A549 (cell line): ENCODE data around the gene TTC13. TPM values are rescaled to one million over a fixed set of nuclear protein-coding genes. Genes with fewer than 3 reads are reported as not detected.

Experiments
- ATAC-seq, 2 experiments: fragments of 200-7000 bp in 1 of 2; fragments of >200 bp in 1 of 2; cut with Nextera tagmentation in 1 of 2; cut with Tn5 transposase in 1 of 2; 3 replicates each; pipeline versions ENCODE4 v1.8.0 to v1.9.1; 2018 to 2020; ENCODE audit warnings: mild to moderate bottlenecking in 1 of 2, moderate library complexity in 1 of 2
- CTCF ChIA-PET: fragments of 300-600 bp; sonication (Branson Sonifier 250); formaldehyde crosslinking; extraction: SDS; loops from one replicate; lab custom pipeline; 2021; ENCODE audit warnings: antibody characterized with exemption, inconsistent platforms; lab: Yijun Ruan, JAX
- POLR2A ChIA-PET: fragments of 350-600 bp; formaldehyde crosslinking; extraction: SDS; loops from one replicate; lab custom pipeline; 2021; ENCODE audit warnings: antibody characterized with exemption, inconsistent platforms; lab: Yijun Ruan, JAX
- DNase-seq, 2 experiments: peaks; one replicate each; pipeline versions ENCODE4 v3.0.0 to v3.0.0-alpha.2; 2011 to 2016; ENCODE audit warnings: low read depth in 1 of 2, low spot score in 1 of 2
- FAIRE-seq: peaks from 2 replicates; lab custom pipeline; 2011; peaks lifted over from hg19 to GRCh38; lab: Jason Lieb, UNC
- H3K27ac ChIP-seq, 2 experiments: fragments of >200 bp; sonication (Bioruptor Twin); formaldehyde crosslinking; 3 replicates each; pipeline ENCODE4 v1.5.1; 2016 to 2017
- H3K4me1 ChIP-seq: fragments of >200 bp; sonication (Bioruptor Twin); formaldehyde crosslinking; 3 replicates; pipeline ENCODE4 v1.6.1; 2016
- H3K4me2 ChIP-seq: fragments of >200 bp; sonication (Bioruptor Twin); formaldehyde crosslinking; 3 replicates; pipeline ENCODE4 v1.6.1; 2016
- H3K4me3 ChIP-seq: fragments of >200 bp; sonication (Bioruptor Twin); formaldehyde crosslinking; 3 replicates; pipeline ENCODE4 v1.5.1; 2016
- H3K9me3 ChIP-seq: fragments of >200 bp; sonication (Bioruptor Twin); formaldehyde crosslinking; 3 replicates; pipeline ENCODE4 v1.6.1; 2016
- ATOH8 ChIP-seq: fragments of 250-450 bp; sonication (Bioruptor Pico); IDR thresholded peaks from 2 replicates; pipeline ENCODE4 v1.5.0; 2020; ENCODE audit warnings: low read depth, mild to moderate bottlenecking, moderate library complexity
- BHLHE40 ChIP-seq: IDR thresholded peaks from 2 replicates; pipeline ENCODE4 v1.6.1; 2012; ENCODE audit warnings: low read depth, low read length, inconsistent platforms
- CBX2 ChIP-seq: fragments of 200-600 bp; sonication (generic); IDR thresholded peaks from 2 replicates; pipeline ENCODE4 v1.6.1; 2016; ENCODE audit warnings: low read depth, mild to moderate bottlenecking, borderline replicate concordance
- CBX8 ChIP-seq: fragments of 200-600 bp; sonication (generic); IDR thresholded peaks from 2 replicates; pipeline ENCODE4 v1.6.1; 2016
- CHD2 ChIP-seq: fragments of 150-350 bp; IDR thresholded peaks from 2 replicates; pipeline ENCODE4 v1.6.1; 2014; ENCODE audit warnings: low read length; ENCODE audit not compliant: partially characterized antibody
- CHD4 ChIP-seq: fragments of 200-600 bp; sonication (generic); IDR thresholded peaks from 2 replicates; pipeline ENCODE4 v1.6.1; 2016; ENCODE audit warnings: antibody characterized with exemption, mild to moderate bottlenecking, borderline replicate concordance
- ESRRA ChIP-seq: fragments of 150-350 bp; IDR thresholded peaks from 2 replicates; pipeline ENCODE4 v1.6.1; 2014; ENCODE audit warnings: mild to moderate bottlenecking, low read length, borderline replicate concordance
- HDAC2 ChIP-seq: fragments of 200-600 bp; sonication (generic); IDR thresholded peaks from 2 replicates; pipeline ENCODE4 v1.6.1; 2016
- HOXB13 ChIP-seq: fragments of 250-450 bp; sonication (Bioruptor Pico); IDR thresholded peaks from 2 replicates; pipeline ENCODE4 v1.5.0; 2020; ENCODE audit warnings: low read depth, mild to moderate bottlenecking, moderate library complexity
- HOXB5 ChIP-seq: fragments of 250-450 bp; sonication (Bioruptor Pico); IDR thresholded peaks from 2 replicates; pipeline ENCODE4 v1.5.0; 2020; ENCODE audit warnings: mild to moderate bottlenecking, moderate library complexity
- JUN ChIP-seq, 2 experiments: fragments of >200 bp; sonication (Bioruptor Twin); formaldehyde crosslinking; IDR thresholded peaks; 2 replicates in 1 of 2; 3 replicates in 1 of 2; pipeline ENCODE4 v1.6.1; 2016 to 2017
- JUNB ChIP-seq: fragments of >200 bp; sonication (Bioruptor Twin); formaldehyde crosslinking; IDR thresholded peaks from 2 replicates; pipeline ENCODE4 v1.6.1; 2016
- KDM1A ChIP-seq: fragments of 200-600 bp; sonication (generic); IDR thresholded peaks from 2 replicates; pipeline ENCODE4 v1.6.1; 2016; ENCODE audit warnings: low read depth, mild to moderate bottlenecking
- KDM5A ChIP-seq: fragments of 200-600 bp; sonication (generic); IDR thresholded peaks from 2 replicates; pipeline ENCODE4 v1.6.1; 2016; ENCODE audit warnings: antibody characterized with exemption, mild to moderate bottlenecking
- MAFK ChIP-seq: fragments of 450-650 bp; IDR thresholded peaks from 2 replicates; pipeline ENCODE4 v1.6.1; 2014; ENCODE audit not compliant: partially characterized antibody
- NR3C1 ChIP-seq: fragments of >200 bp; sonication (Bioruptor Twin); formaldehyde crosslinking; IDR thresholded peaks from 3 replicates; pipeline ENCODE4 v1.6.1; 2017
- POLR2AphosphoS2 ChIP-seq: conservative IDR thresholded peaks from 2 replicates; pipeline ENCODE4 v1.6.1; 2012; ENCODE audit warnings: low read length, improper control_type of control experiment, inconsistent platforms
- RAD21 ChIP-seq, 2 experiments: fragments of >200 bp in 1 of 2; sonication (Bioruptor Twin) in 1 of 2; formaldehyde crosslinking in 1 of 2; IDR thresholded peaks in 1 of 2; conservative IDR thresholded peaks in 1 of 2; 2 replicates in 1 of 2; 3 replicates in 1 of 2; pipeline ENCODE4 v1.6.1; 2012 to 2018; ENCODE audit warnings: inconsistent platforms in 1 of 2
- RFX5 ChIP-seq: fragments of 450-650 bp; IDR thresholded peaks from 2 replicates; pipeline ENCODE4 v1.7.1; 2014; ENCODE audit warnings: antibody characterized with exemption, mild to moderate bottlenecking, moderate library complexity
- TFCP2L1 ChIP-seq: fragments of 250-450 bp; sonication (Bioruptor Pico); IDR thresholded peaks from 2 replicates; pipeline ENCODE4 v1.5.0; 2021; ENCODE audit warnings: mild to moderate bottlenecking
- USF2 ChIP-seq: fragments of 450-650 bp; IDR thresholded peaks from 2 replicates; pipeline ENCODE4 v1.6.1; 2014; ENCODE audit warnings: antibody characterized with exemption
- ZFP36 ChIP-seq: fragments of 450-650 bp; IDR thresholded peaks from 2 replicates; pipeline ENCODE4 v1.6.1; 2014; ENCODE audit warnings: borderline replicate concordance; ENCODE audit not compliant: partially characterized antibody
- ZNF302 ChIP-seq: fragments of 250-450 bp; sonication (Bioruptor Pico); IDR thresholded peaks from 2 replicates; pipeline ENCODE4 v1.9.0; 2021; ENCODE audit warnings: inconsistent platforms, mild to moderate bottlenecking, moderate library complexity
- ZSCAN20 ChIP-seq: fragments of 250-450 bp; sonication (Bioruptor Pico); IDR thresholded peaks from 2 replicates; pipeline ENCODE4 v1.8.0; 2022; ENCODE audit warnings: mild to moderate bottlenecking, moderate library complexity
- WGBS: methylation state at CpG from one replicate; pipeline ENCODE4 v1.1.6; 2017; ENCODE audit errors: missing lambda C conversion rate; 5-methylcytosine and 5-hydroxymethylcytosine counted together
- polyA plus RNA-seq, 4 experiments: library from polyadenylated mRNA; depleted of rRNA in 3 of 4; stranded (reverse); fragments of >200 nt; fragmentation: RNase III in 1 of 4; extraction: RNeasy Plus Mini Kit Qiagen cat#74134 plus additional on column Dnase treatment in 1 of 4; gene quantifications; 2 replicates in 3 of 4; 3 replicates in 1 of 4; pipeline ENCODE4 v1.2.3, GENCODE V29; 2011 to 2017
- TF ChIP-seq, protein P1 (sequence below): fragments of >200 bp; sonication (Bioruptor Twin); formaldehyde crosslinking; IDR thresholded peaks from 3 replicates; pipeline ENCODE4 v1.6.1; 2016

The TTC13 gene
- polyA plus RNA-seq, 2 of the 4 experiments (the other 2 are of a cell fraction): 12.5 to 22.7 TPM

GRCh38 chr1:230936475-230936874 is 42.2 kb downstream of the TTC13 start:
- ChIA-PET CTCF (no interaction called here), POLR2A (no interaction called here)
- no peaks in the 10 kb centered on the region for H3K9me3 ChIP-seq
- no peaks in the 10 kb centered on the region for H3K4me1 ChIP-seq
- no peak overlapping the region for H3K27ac ChIP-seq
- FAIRE-seq (no peak), ATAC-seq (no peak), DNase-seq (no peak)
- WGBS: 75% methylated on average over 5 of the region's 5 CpGs
- H3K4me2 ChIP-seq: no peak overlapping the region
- TF ChIP-seq CBX8: no peak
- no peak for TF ChIP-seq BHLHE40
- no peak for TF ChIP-seq RFX5
- no peak for TF ChIP-seq ZSCAN20
- TF ChIP-seq KDM5A: no peak
- TF ChIP-seq, protein P1, sequence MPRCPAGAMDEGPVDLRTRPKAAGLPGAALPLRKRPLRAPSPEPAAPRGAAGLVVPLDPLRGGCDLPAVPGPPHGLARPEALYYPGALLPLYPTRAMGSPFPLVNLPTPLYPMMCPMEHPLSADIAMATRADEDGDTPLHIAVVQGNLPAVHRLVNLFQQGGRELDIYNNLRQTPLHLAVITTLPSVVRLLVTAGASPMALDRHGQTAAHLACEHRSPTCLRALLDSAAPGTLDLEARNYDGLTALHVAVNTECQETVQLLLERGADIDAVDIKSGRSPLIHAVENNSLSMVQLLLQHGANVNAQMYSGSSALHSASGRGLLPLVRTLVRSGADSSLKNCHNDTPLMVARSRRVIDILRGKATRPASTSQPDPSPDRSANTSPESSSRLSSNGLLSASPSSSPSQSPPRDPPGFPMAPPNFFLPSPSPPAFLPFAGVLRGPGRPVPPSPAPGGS: no peak
- no peak for TF ChIP-seq CBX2
- no peak for TF ChIP-seq ZNF302 (CRISPR knock-in tag)
- no peak overlapping the region for H3K4me3 ChIP-seq

GRCh38 chr1:230935852-230936251 is 42.8 kb downstream of the TTC13 start:
- CTCF ChIA-PET: no interaction called here

DNA sequence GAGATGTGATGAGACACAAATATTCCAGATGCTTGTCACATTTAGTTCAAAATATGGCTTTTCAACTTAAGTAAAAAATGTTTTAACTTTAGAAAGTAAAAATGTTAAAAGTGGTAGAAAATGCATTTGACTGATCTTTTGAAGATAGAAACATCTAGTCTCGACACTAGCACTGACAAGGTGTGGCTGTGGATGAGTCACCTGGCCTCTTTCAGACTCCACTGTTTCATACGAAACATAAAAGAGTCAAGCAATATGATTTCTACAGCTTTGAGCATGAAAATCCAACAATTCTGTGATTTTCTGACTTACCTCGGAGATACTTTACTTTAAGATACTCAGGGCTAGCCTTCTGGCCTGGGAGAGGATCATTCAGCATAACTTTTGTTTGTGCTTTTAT is 47.7 kb downstream of the TTC13 start:
- Histone ChIP-seq H3K4me2 (no peak overlapping the region), H3K4me1 (no peaks in the 10 kb centered on the region), H3K4me3 (no peak overlapping the region), H3K9me3 (no peaks in the 10 kb centered on the region), H3K27ac (no peak overlapping the region)
- CTCF ChIA-PET: no interaction called here
- FAIRE-seq (no peak), ATAC-seq (no peak), DNase-seq (no peak)
- POLR2A ChIA-PET: no interaction called here
- WGBS: 83% methylated on average over 3 of the region's 3 CpGs
- no peak for TF ChIP-seq HOXB5 (CRISPR knock-in tag)
- TF ChIP-seq CHD4: no peak
- TF ChIP-seq JUN (IDR thresholded peaks at IDR 0.05): no peak
- TF ChIP-seq JUNB: no peak
- TF ChIP-seq ESRRA: no peak
- no peak for TF ChIP-seq CBX8
- TF ChIP-seq HOXB13: no peak
- TF ChIP-seq ZFP36: no peak
- TF ChIP-seq MAFK: no peak
- TF ChIP-seq KDM1A: no peak
- no peak for TF ChIP-seq USF2
- TF ChIP-seq CHD2: no peak
- no peak for TF ChIP-seq RAD21 (conservative IDR thresholded peaks at IDR 0.05 in 1 of 2, IDR thresholded peaks at IDR 0.05 in 1 of 2)
- no peak for TF ChIP-seq RFX5

More at GRCh38 chr1:230935852-230936251, 42.8 kb downstream of the TTC13 start:
- ATAC-seq (no peak), DNase-seq (no peak), FAIRE-seq (no peak)
- Histone ChIP-seq H3K4me2 (no peak overlapping the region), H3K9me3 (no peaks in the 10 kb centered on the region), H3K27ac (no peak overlapping the region), H3K4me1 (no peaks in the 10 kb centered on the region), H3K4me3 (no peak overlapping the region)
- POLR2A ChIA-PET: no interaction called here
- TF ChIP-seq HDAC2 (no peak), TFCP2L1 (CRISPR knock-in tag) (no peak), ATOH8 (CRISPR knock-in tag) (no peak), ZSCAN20 (no peak), ZFP36 (no peak), CBX2 (no peak), CBX8 (no peak), POLR2AphosphoS2 (no peak), NR3C1 (no peak), BHLHE40 (no peak), JUN (IDR thresholded peaks at IDR 0.05) (no peak), CHD4 (no peak)
- WGBS: 90% methylated on average over 6 of the region's 6 CpGs
